Karpas-422 (cell line): ENCODE data around the gene GPR39. TPM values are rescaled to one million over a fixed set of nuclear protein-coding genes. Genes with fewer than 3 reads are reported as not detected.
A peak's percentile ranks its signal among the peaks of the same experiment; 100 is the strongest.

Experiments used
- DNase-seq: peaks from one replicate; pipeline ENCODE4 v3.0.0-alpha.2; 2015
- H2AFZ ChIP-seq: fragments of 200-600 bp; sonication (generic); 2 replicates; pipeline ENCODE4 v1.6.1; 2014; ENCODE audit warnings: antibody characterized with exemption, low read length, mixed read lengths
- H3K27ac ChIP-seq: fragments of 200-600 bp; sonication (generic); 2 replicates; pipeline ENCODE4 v1.5.1; 2014; ENCODE audit warnings: mild to moderate bottlenecking, low read length, moderate library complexity
- H3K27me3 ChIP-seq: fragments of 200-600 bp; sonication (generic); 2 replicates; pipeline ENCODE4 v1.6.1; 2014; ENCODE audit warnings: low read length, mixed read lengths
- H3K36me3 ChIP-seq: fragments of 200-600 bp; sonication (generic); 2 replicates; pipeline ENCODE4 v1.6.1; 2014; ENCODE audit warnings: low read length, mixed read lengths; ENCODE audit not compliant: insufficient read depth
- H3K4me1 ChIP-seq: fragments of 200-600 bp; sonication (generic); 2 replicates; pipeline ENCODE4 v1.6.1; 2014; ENCODE audit warnings: mild to moderate bottlenecking, low read length, mixed read lengths
- H3K4me2 ChIP-seq: fragments of 200-600 bp; sonication (generic); 2 replicates; pipeline ENCODE4 v1.6.1; 2014; ENCODE audit warnings: low read length, low read depth, mild to moderate bottlenecking; ENCODE audit not compliant: poor library complexity, severe bottlenecking
- H3K4me3 ChIP-seq: fragments of 200-600 bp; sonication (generic); 2 replicates; pipeline ENCODE4 v1.5.1; 2014; ENCODE audit warnings: mild to moderate bottlenecking, antibody characterized with exemption, low read length, mixed read lengths
- H3K79me2 ChIP-seq: fragments of 200-600 bp; sonication (generic); 2 replicates; pipeline ENCODE4 v1.6.1; 2014; ENCODE audit warnings: mild to moderate bottlenecking, low read length, mixed read lengths
- H3K9ac ChIP-seq: fragments of 200-600 bp; sonication (generic); 2 replicates; pipeline ENCODE4 v1.6.0; 2014; ENCODE audit warnings: low read length
- H3K9me2 ChIP-seq: fragments of 200-600 bp; sonication (generic), shearing (Covaris generic); replicated peaks from 2 replicates; pipeline ENCODE4 v1.6.0; 2014; ENCODE audit warnings: mild to moderate bottlenecking, low read length, moderate library complexity; ENCODE audit not compliant: insufficient read depth
- H3K9me3 ChIP-seq: fragments of 300-700, 200-600 bp; sonication (generic); 2 replicates; pipeline ENCODE4 v1.6.1; 2014; ENCODE audit warnings: low read length, mixed read lengths
- H4K20me1 ChIP-seq: fragments of 200-600 bp; sonication (generic); 2 replicates; pipeline ENCODE4 v1.6.1; 2014; ENCODE audit warnings: mild to moderate bottlenecking, antibody characterized with exemption, low read length, low read depth; ENCODE audit not compliant: insufficient read depth
- total RNA-seq: library from RNA; depleted of rRNA; stranded (reverse); fragments of >200 nt; shearing (Covaris generic); gene quantifications from 2 replicates; pipeline ENCODE4 v1.2.3, GENCODE V29; 2014; ENCODE audit warnings: low replicate concordance

Gene GPR39
- total RNA-seq, 1 experiment from 2014 or later = 0.34 TPM

DNA sequence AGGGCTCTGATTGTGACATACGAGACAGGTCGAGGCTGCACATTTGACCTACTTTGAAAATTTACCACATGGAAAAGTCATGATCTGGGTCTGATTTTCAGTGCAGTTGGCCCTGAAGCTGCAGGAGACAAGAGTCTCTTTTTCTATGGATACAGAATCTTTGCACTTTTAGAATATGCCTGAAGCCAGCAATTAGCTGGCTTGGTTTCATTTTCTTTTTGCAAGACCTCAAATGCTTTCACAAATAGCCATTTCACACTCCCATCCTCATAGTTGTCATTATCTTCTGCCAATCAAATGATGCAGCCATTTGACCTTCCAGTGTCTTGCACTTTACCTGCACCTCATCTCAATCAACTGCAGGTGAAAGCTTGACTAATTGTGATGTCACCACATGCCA lies 59.0 kb downstream of the GPR39 start:
- no peak overlapping the region for H3K27ac ChIP-seq

DNA sequence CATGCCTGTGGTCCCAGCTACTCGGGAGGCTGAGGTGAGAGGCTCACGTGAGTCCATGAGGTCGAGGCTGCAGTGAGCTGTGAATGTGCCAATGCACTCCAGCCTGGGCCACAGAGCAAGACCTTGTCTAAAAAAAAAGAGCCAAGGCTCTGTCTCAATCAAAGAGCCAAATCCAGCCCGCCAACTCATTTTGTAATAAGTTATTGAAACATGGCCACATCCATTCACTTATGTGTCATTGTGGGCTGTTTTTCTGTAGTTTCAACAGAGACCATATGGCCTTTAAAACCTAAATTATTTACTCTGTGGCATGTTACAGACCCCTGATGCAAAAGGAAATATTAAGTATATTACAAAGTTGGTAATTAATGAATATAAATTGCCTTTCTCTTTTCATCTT lies 60.8 kb downstream of the GPR39 start:
- Histone ChIP-seq H2AFZ (no peak overlapping the region), H3K9me3 (no peaks in the 10 kb centered on the region), H4K20me1 (no peaks in the 10 kb centered on the region), H3K79me2 (no peaks in the 10 kb centered on the region), H3K36me3 (no peaks in the 10 kb centered on the region), H3K9ac (no peak overlapping the region), H3K4me3 (no peak overlapping the region), H3K27me3 (no peaks in the 10 kb centered on the region; the same call in 1 of the 2 replicates), H3K9me2 (no peaks in the 10 kb centered on the region), H3K27ac (no peak overlapping the region), H3K4me1 (no peaks in the 10 kb centered on the region), H3K4me2 (no peak overlapping the region)
- no peak for DNase-seq

More for the DNA sequence above, 59.0 kb downstream of the GPR39 start:
- H3K4me2 ChIP-seq = no peak overlapping the region
- H3K4me3 ChIP-seq = no peak overlapping the region
- no peaks in the 10 kb centered on the region; the same call in 1 of the 2 replicates for H3K27me3 ChIP-seq
- no peaks in the 10 kb centered on the region for H3K9me2 ChIP-seq
- H3K36me3 ChIP-seq = no peaks in the 10 kb centered on the region
- no peaks in the 10 kb centered on the region for H3K9me3 ChIP-seq
- no peaks in the 10 kb centered on the region for H3K4me1 ChIP-seq
- no peak overlapping the region for H2AFZ ChIP-seq
- no peak for DNase-seq
- H4K20me1 ChIP-seq = no peaks in the 10 kb centered on the region
- H3K79me2 ChIP-seq = no peaks in the 10 kb centered on the region
- H3K9ac ChIP-seq = no peak overlapping the region

DNA sequence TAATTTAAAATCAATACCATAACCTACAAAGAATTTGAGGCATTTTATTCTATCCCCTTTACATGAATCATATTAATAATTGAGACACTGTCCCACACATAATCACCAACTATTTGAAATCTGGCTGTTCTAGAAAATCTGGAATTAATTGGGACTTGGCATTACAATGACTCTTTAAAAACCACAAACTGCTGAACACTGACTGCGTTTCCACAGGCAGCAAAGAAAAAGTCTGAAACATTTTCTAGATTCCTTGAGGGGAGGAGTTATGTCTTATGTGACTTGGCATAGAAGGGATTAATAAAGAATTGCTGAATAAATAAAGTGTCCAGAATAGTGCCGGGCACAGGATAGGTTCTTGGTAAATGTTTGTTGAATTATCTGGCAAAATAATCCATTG lies 61.4 kb downstream of the GPR39 start:
- H3K9ac ChIP-seq = no peak overlapping the region
- no peaks in the 10 kb centered on the region for H3K9me3 ChIP-seq

DNA sequence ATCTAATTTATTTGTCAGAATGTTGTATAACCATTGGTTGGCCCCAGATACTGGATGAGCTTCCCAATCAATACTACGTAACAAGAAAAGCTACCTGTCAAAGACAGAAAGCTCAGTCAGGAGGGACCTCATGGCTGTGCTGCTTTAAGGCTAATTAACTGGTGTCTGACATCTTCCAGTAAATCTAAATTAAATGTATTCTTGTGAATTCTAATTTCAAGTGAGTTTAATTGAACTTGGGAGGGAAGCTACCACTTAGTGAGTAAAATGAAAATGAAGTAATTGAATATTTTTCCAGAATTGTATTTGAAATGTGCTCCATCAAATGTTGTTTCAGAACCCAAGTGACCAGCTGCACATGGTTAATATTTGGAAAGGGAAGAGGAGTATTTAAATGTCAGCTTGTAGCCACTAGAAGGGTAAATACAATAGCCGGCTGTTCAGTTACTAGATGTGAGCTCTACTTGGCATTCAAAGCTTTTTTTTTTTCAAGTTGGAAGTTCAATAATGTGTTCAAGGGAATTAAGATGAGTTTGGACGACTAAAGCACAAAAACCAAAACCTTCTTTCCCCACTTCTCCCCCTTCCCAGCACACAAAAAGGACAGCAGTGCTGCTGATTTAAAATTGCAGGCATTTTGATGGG lies 62.0 kb downstream of the GPR39 start:
- Histone ChIP-seq H3K4me3 (no peak overlapping the region), H3K4me1 (no peaks in the 10 kb centered on the region), H3K27me3 (no peaks in the 10 kb centered on the region; the same call in 1 of the 2 replicates), H2AFZ (no peak overlapping the region), H3K27ac (no peak overlapping the region), H3K9ac (no peak overlapping the region), H3K9me2 (no peaks in the 10 kb centered on the region), H3K79me2 (no peaks in the 10 kb centered on the region), H4K20me1 (no peaks in the 10 kb centered on the region), H3K36me3 (no peaks in the 10 kb centered on the region), H3K9me3 (no peaks in the 10 kb centered on the region), H3K4me2 (no peak overlapping the region)
- DNase-seq = peak; percentile 12

More for the DNA sequence above, 61.4 kb downstream of the GPR39 start:
- Histone ChIP-seq H3K4me2 (no peak overlapping the region), H3K27ac (no peak overlapping the region), H2AFZ (no peak overlapping the region), H4K20me1 (no peaks in the 10 kb centered on the region), H3K79me2 (no peaks in the 10 kb centered on the region), H3K27me3 (no peaks in the 10 kb centered on the region; the same call in 1 of the 2 replicates), H3K4me3 (no peak overlapping the region), H3K36me3 (no peaks in the 10 kb centered on the region), H3K4me1 (no peaks in the 10 kb centered on the region), H3K9me2 (no peaks in the 10 kb centered on the region)
- DNase-seq = no peak

DNA sequence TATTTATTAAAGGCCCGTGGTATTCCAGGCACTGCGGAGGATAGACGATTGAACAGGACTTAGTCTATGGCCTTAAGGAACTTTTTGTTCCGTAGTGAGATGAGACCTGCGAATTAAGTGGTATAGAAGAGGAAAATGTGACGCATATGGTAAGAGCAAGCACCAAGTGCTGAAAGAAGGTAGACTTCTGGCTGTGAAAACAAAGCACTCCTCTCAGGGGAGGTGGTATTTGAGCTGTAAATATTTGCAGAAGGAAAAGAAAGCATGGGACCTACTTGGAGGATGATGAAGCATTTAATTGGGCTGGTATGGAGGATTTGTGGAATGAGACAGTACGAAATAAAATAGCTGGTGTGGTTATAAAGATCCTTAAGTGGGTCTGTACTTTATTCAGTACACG lies 62.5 kb downstream of the GPR39 start:
- Histone ChIP-seq H2AFZ (no peak overlapping the region), H3K9me3 (no peaks in the 10 kb centered on the region), H3K36me3 (no peaks in the 10 kb centered on the region), H3K9me2 (no peaks in the 10 kb centered on the region), H3K4me3 (no peak overlapping the region), H3K4me2 (no peak overlapping the region), H4K20me1 (no peaks in the 10 kb centered on the region), H3K27ac (no peak overlapping the region), H3K27me3 (no peaks in the 10 kb centered on the region; the same call in 1 of the 2 replicates), H3K79me2 (no peaks in the 10 kb centered on the region), H3K4me1 (no peaks in the 10 kb centered on the region), H3K9ac (no peak overlapping the region)
- no peak for DNase-seq

DNA sequence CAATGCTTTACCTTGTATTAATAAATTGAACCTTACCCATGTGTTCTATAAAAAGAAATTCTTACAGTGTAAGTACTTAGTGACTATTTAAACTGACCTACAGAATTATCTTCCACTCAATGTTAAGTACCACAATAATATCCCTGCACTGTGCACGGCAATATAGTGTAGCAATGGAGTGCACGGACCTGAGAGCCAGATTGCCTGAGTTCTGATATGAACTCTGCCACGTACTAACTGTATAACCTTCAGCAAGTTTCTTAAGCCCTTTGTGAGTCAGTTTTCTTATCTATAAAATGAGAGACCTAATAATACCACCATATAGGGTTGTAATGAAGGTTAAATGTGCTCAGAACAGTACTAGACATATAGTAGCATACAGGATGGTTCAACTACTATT lies 66.2 kb downstream of the GPR39 start:
- Histone ChIP-seq H3K79me2 (no peaks in the 10 kb centered on the region), H2AFZ (no peak overlapping the region)

DNA sequence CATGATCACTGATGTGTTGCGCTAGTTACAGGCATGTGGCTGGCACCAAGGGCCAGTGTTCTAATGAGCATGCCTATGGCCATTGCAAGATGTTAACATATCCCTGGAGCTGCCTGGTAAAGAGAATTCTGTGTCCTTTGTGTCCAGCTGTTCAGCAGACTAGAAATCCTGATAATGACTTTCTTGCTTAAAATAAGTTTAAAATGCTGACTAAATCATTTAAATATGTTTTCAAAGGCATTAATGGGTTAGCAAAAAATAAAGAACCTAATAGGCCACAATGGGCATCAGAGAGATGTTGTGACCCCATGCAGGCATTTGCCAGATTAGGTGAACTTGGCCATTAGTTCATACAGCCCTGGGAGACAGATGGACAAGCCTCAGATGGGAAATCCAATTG lies 67.5 kb downstream of the GPR39 start:
- no peak for DNase-seq
- H3K9me3 ChIP-seq = no peaks in the 10 kb centered on the region
- H3K27ac ChIP-seq = no peak overlapping the region
- no peaks in the 10 kb centered on the region for H3K4me1 ChIP-seq
- H3K27me3 ChIP-seq = no peaks in the 10 kb centered on the region
- no peak overlapping the region for H2AFZ ChIP-seq
- H3K36me3 ChIP-seq = no peaks in the 10 kb centered on the region
- H3K9me2 ChIP-seq = no peaks in the 10 kb centered on the region
- H3K4me3 ChIP-seq = no peak overlapping the region
- H4K20me1 ChIP-seq = no peaks in the 10 kb centered on the region
- no peak overlapping the region for H3K4me2 ChIP-seq
- no peak overlapping the region for H3K9ac ChIP-seq
- no peaks in the 10 kb centered on the region for H3K79me2 ChIP-seq

More for the DNA sequence above, 66.2 kb downstream of the GPR39 start:
- Histone ChIP-seq H3K4me3 (no peak overlapping the region), H3K4me2 (no peak overlapping the region), H4K20me1 (no peaks in the 10 kb centered on the region), H3K9me3 (no peaks in the 10 kb centered on the region), H3K27ac (no peak overlapping the region), H3K9ac (no peak overlapping the region), H3K27me3 (no peaks in the 10 kb centered on the region), H3K4me1 (no peaks in the 10 kb centered on the region), H3K9me2 (no peaks in the 10 kb centered on the region), H3K36me3 (no peaks in the 10 kb centered on the region)
- no peak for DNase-seq

DNA sequence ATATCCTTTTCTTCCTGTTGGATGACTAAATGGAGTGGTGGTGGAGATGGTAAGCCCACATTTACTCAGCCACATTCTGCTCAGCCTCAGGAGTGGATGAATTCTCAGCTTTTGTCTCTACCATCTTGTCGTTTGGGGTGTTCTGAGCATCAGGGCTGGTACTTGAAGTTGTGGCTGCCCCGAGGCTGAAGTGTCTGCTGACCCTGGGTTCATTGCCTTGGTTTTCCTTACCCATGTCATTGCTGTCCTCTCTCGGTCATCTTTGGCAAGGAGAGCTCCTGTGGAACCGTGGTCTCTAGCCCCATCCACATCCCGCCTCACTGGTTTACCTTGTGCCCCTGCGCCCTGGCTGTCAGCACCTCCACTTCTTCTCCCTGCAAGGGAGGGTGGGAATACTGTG lies 71.9 kb downstream of the GPR39 start:
- no peaks in the 10 kb centered on the region for H3K36me3 ChIP-seq
- H3K9me3 ChIP-seq = no peaks in the 10 kb centered on the region

More for the DNA sequence above, 71.9 kb downstream of the GPR39 start:
- Histone ChIP-seq H3K4me3 (no peak overlapping the region), H3K4me1 (no peaks in the 10 kb centered on the region), H2AFZ (no peak overlapping the region), H3K9ac (no peak overlapping the region), H3K9me2 (no peaks in the 10 kb centered on the region), H3K27ac (no peak overlapping the region), H3K4me2 (no peak overlapping the region), H3K79me2 (no peaks in the 10 kb centered on the region), H4K20me1 (no peaks in the 10 kb centered on the region), H3K27me3 (no peaks in the 10 kb centered on the region)
- no peak for DNase-seq
